ENCODE results near the gene PDZD8.
"Not testable (repeated sequence)": the region's sequence is repeated elsewhere in the genome, so short reads cannot be mapped to it uniquely, and the experiment has no call there.

PDZD8 gene

DNA sequence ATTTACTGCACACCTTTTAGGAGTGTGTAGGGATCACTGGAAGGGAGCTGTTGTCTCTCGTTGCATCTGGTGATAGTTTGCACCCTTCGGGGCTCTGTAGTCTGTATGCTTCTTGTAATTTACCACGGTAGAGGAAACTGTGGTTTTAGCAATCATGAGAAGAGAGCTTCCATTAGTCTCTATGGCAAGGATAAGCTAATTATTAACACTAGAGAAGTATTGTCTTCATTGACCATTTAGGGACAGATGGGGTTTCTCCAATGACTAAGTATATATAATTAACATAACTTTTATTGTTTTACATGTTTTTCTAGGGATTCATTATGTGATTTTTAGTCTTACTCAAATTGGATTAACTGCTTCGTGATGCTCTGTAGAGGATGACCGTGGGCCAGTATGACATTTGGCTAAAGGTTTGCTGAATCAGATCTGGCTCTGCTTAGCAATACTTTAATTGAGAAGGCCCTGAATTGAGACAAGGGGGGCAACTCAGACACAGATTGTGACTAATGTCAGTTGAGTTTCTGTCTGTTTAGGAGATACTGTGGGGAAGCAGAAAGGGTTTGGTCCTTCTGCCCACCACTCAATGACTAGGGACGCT is 125.6 kb downstream of the PDZD8 start:
- no peak for DNase-seq

- DNase-seq = no peak
Measured at GRCh38 chr10:117248750-117249465, 126.3 kb downstream of the PDZD8 start.

DNA sequence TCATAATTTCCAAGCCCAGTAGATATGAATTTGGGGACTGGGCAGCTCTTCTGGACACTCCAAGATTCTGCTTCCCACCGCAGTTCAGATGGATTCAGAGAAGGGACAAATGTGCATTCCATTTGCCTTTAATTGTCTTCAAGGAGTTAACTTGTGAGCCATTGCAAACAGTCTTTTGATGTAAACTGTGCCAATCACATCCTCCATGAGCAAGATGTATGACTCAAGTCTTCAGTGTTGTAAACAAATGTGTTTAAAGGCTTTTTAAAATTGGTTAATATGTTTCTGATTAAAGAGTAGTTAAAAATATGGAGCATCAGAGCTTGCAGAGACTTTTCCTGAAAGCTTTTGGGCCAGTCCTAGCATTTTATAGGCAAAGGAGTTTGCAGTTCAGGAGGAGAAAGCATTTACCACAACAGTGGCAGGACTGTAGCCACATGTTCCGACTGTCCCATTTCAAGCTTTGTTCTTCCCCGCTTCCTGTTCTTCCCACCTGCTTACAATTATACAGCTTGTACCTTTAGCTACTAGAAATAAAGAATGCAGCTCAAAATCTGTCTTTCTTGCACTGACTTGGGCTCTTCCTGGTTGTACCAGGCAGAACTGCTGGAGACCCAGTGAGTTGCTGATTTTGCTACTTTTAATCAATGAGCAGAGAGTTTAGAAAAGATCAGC is 128.1 kb downstream of the PDZD8 start:
- no peak for DNase-seq

- DNase-seq = no peak
Measured at GRCh38 chr10:117242463-117242832, 132.8 kb downstream of the PDZD8 start.

DNA sequence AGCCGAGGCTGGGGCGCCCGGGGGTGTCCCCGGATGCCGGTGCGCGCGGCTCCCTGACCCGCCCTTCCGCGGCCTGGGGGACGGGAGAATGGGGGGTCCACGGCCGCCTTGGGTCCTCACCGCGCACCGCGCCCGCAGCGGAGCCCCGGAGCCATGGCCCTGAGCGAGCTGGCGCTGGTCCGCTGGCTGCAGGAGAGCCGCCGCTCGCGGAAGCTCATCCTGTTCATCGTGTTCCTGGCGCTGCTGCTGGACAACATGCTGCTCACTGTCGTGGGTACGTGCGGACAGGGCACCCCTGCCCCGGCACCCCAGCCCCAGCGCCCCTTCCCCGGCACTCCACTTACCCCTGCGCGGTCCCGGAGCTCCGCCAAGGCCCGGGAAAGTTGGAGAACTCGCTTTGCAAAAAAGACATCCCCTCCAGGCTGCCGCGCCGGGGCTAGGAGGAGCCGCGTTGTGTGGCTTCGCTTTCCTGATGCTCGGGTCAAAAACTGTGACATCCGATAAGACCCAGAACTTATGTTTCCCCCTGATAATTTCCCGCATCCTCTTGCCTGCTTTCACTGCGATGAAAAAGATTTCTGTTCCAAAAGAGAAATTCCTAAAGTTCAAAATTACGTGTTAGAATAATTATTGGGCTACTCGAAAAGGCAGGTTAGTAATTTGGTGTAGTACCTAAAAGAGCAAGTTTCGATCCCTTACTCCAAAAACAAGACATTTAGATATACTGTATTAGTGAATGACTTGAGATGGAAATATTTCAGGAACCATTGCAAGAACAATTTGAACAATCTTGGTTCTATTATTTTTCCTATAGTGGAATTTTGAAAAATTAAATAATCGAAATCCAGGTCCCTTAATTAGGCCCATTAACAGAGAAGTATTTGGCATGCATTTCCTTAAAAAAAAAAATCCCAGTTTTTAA is 133.4 kb downstream of the PDZD8 start:
- no peak for DNase-seq

GRCh38 chr10:117240621-117241529 is 134.4 kb downstream of the PDZD8 start, which contains the start of gene SLC18A2:
Gene SLC18A2 (plus strand): TSS chr10:117241114. CDS start chr10:117241694, 580 bp downstream.
- no peak for DNase-seq

DNA sequence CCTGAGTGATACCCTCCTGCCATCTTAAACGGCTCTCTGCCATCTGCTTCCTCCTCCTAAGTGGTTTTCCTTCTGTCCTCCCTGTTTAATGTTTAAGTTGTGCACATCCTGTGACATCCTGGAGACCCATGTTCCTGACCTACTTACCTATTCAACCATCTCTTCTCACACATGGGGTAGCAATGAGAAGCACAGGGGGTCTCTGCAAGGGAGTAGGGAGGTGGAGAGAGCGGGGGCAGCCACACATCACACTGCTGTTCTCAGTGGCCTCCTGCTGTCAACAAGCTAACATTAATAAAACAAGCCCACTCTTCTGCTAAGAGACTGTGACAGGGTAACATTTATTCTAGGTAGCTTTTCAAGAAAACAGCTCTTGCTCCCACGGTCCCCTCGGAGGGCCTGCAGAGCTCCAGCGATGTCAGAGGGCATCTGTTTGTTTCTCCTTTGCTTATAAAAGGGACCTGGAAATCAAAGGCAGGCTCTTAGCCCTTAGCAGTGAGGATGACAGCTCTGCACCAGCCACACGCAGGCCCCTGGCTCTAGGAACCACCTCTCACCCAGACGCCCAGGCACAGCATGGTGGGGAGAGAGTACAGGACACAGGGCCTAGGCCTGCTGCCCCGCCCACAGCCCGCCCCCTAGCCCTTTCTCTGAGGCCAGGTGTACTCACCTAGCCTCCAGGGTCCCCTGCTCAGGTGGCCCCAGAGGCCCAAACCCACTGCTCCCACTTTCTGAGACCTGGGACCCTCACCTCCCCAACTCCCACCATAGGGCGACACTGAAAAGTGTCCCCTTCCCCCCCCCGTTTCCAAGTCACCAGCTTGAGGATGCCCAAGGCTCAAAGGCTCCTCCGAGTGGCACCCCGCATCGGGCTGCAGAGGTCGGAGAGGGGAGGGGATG is 135.3 kb downstream of the PDZD8 start:
- no peak for DNase-seq

DNA sequence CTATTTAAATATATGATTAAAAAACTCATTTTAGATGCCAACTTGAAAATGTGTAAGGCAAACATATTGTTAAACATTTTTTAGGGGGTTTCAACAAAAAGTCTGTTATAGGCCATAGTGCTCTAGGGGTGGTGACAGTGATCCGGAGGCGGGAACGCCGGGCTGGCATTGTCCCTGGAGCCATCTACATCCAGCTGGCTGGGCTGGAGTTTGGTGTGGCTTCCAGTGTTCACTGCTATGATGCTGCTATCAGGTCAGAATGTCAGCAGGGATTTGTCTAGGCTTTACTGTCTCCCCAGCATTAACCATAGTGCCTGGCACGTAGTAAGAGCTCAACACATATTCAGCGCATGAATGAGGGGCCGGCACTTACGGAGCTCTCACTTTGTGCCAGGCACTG is 136.2 kb downstream of the PDZD8 start:
- DNase-seq = no peak

- no peak for DNase-seq
Measured at GRCh38 chr10:117237401-117237991, 137.7 kb downstream of the PDZD8 start.

DNA sequence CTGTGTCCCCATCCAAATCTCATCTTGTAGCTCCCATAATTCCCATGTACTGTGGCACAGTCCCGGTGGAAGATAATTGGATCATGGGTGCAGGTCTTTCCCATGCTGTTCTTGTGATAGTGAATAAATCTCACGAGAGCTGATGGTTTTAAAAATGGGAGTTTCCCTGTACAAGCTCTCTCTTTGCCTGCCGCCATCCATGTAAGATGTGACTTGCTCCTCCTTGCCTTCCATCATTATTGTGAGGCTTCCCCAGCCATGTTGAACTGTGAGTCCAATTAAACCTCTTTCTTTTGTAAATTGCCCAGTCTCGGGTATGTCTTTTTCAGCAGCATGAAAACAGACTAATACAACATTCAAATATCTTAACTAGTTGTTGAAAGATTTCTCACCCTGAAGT is 145.1 kb downstream of the PDZD8 start:
- not testable (repeated sequence) for DNase-seq

- DNase-seq = no peak
Measured at GRCh38 chr10:117228210-117228609, 147.0 kb downstream of the PDZD8 start.

Data from femur (tissue), 1 donor.